AG04450 (cell line): ENCODE data around the gene PITPNM3. TPM values are rescaled to one million over a fixed set of nuclear protein-coding genes. Genes with fewer than 3 reads are reported as not detected.

ENCODE experiments used
- CTCF ChIA-PET: fragments of 300-600, 350-600 bp; formaldehyde crosslinking; extraction: SDS; loops from one replicate; lab custom pipeline; 2022; ENCODE audit warnings: antibody characterized with exemption, inconsistent platforms; lab: Charles Lee
- POLR2A ChIA-PET: fragments of 350-600 bp; formaldehyde crosslinking; extraction: SDS; loops from one replicate; lab custom pipeline; 2021; ENCODE audit warnings: antibody characterized with exemption, inconsistent platforms; lab: Yijun Ruan, JAX
- DNase-seq: peaks from one replicate; pipeline ENCODE4 v3.0.0-alpha.2; 2011; ENCODE audit warnings: low read depth, low spot score
- H3K27ac ChIP-seq: one replicate; pipeline ENCODE4 v1.5.1; 2012; ENCODE audit warnings: low read depth, low read length, control low read depth
- H3K27me3 ChIP-seq: one replicate; pipeline ENCODE4 v1.6.0; 2012; ENCODE audit warnings: low read length; ENCODE audit not compliant: control insufficient read depth, insufficient read depth
- H3K4me3 ChIP-seq: 2 replicates; pipeline ENCODE4 v1.5.1; 2011; ENCODE audit warnings: mild to moderate bottlenecking, low read depth, low read length, control low read depth
- H3K9me3 ChIP-seq: 2 replicates; pipeline ENCODE4 v1.5.1; 2012; ENCODE audit warnings: low read length; ENCODE audit not compliant: control insufficient read depth, insufficient read depth
- polyA plus RNA-seq: library from polyadenylated mRNA; depleted of rRNA; stranded (reverse); fragments of >200 nt; gene quantifications from 2 replicates; pipeline ENCODE4 v1.2.3, GENCODE V29; 2011
- TF ChIP-seq, protein P1 (sequence below): IDR thresholded peaks from 2 replicates; pipeline ENCODE4 v1.5.1; 2011; ENCODE audit warnings: low read depth, low read length, control low read depth, inconsistent platforms

Gene PITPNM3
- polyA plus RNA-seq, 1 experiment: 0.38 TPM

DNA sequence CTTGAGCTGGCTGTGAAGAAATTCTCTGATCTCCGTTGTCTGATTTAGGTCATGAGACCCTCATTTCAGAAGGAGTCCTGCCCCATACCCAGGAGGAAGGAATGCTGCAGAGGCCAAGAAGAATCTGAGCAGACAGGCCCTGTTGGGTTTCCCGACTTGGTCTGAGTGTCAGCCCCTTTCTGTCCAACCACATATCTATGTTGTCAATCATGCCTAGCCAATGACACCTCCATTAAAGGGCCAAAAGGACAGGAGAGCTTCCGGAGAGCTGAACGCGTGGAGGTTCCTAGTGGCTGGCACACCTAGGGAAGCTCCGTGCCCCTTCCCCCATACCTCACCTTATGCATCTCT lies 74.3 kb downstream of the PITPNM3 start:
- H3K27me3 ChIP-seq: peaks cover 22% of the 10 kb centered on the region
- no peak for DNase-seq
- ChIA-PET POLR2A (no interaction called here), CTCF (interaction anchor here (0.9 kb wide), 1 partner anchor 9 kb away, joined by 4 read pairs; no protein-coding TSS in a partner anchor)
- H3K27ac ChIP-seq: no peak overlapping the region
- H3K9me3 ChIP-seq: no peaks in the 10 kb centered on the region
- TF ChIP-seq, protein P1, sequence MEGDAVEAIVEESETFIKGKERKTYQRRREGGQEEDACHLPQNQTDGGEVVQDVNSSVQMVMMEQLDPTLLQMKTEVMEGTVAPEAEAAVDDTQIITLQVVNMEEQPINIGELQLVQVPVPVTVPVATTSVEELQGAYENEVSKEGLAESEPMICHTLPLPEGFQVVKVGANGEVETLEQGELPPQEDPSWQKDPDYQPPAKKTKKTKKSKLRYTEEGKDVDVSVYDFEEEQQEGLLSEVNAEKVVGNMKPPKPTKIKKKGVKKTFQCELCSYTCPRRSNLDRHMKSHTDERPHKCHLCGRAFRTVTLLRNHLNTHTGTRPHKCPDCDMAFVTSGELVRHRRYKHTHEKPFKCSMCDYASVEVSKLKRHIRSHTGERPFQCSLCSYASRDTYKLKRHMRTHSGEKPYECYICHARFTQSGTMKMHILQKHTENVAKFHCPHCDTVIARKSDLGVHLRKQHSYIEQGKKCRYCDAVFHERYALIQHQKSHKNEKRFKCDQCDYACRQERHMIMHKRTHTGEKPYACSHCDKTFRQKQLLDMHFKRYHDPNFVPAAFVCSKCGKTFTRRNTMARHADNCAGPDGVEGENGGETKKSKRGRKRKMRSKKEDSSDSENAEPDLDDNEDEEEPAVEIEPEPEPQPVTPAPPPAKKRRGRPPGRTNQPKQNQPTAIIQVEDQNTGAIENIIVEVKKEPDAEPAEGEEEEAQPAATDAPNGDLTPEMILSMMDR: no peak
- H3K4me3 ChIP-seq: no peak overlapping the region

DNA sequence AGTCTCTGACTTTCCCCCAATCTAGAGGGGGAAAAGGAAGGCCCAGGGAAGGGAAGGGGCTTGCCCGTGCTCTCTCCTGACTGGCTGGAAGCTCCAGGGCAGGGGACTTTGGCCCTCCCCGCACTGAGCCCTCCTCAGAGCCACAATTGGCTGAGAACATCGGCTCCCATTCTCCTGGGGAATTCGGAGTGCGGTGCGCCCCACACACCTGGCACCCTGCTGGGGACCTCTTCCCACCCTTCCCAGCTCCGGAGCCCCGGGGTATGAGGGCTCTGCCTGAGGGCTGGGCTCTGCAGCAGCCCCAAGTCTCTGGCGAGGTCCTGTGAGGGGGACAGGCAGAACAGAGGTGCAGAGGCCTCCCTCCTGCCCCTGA lies 76.1 kb downstream of the PITPNM3 start:
- POLR2A ChIA-PET: no interaction called here
- no peak overlapping the region for H3K4me3 ChIP-seq
- DNase-seq: no peak
- no peak overlapping the region for H3K27ac ChIP-seq
- CTCF ChIA-PET: no interaction called here
- peaks cover 16% of the 10 kb centered on the region for H3K27me3 ChIP-seq
- no peaks in the 10 kb centered on the region for H3K9me3 ChIP-seq
- TF ChIP-seq, protein P1: no peak

DNA sequence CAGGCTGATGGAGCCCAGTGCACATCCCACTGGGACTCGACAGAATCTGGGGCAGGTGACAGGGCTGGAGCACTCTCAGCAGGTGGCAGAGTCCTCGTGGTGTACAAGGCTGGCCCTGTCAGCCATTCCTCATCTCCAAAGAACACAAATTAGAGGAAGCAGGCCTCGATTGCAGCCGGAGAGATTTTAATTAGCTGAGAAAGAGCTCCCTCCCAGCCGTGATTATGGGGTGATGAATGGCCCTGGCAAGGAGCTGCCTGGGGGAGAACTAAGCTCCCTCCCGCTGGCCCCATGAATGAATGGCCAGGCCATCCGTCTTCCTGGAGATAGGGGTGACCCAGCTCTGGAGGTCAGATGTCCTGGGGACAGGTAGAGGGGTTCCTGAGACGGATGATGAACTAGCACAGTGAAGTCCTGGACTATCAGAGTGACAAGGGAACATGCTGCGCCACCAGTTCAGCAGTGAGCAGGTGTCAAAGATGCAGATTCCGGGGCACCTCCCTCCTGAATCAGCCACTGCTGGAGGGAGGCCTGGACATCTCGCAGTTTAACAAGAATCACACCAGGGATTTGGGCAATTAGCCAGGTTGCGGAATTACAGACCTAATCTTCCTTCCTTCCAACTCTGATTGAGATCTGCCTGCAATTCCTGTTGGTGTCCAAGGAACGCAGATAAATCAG lies 76.6 kb downstream of the PITPNM3 start:
- no peaks in the 10 kb centered on the region for H3K9me3 ChIP-seq
- no peak overlapping the region for H3K27ac ChIP-seq
- no peak for DNase-seq
- ChIA-PET POLR2A (no interaction called here), CTCF (no interaction called here)
- TF ChIP-seq, protein P1: no peak
- H3K27me3 ChIP-seq: peaks cover 15% of the 10 kb centered on the region
- no peak overlapping the region for H3K4me3 ChIP-seq

DNA sequence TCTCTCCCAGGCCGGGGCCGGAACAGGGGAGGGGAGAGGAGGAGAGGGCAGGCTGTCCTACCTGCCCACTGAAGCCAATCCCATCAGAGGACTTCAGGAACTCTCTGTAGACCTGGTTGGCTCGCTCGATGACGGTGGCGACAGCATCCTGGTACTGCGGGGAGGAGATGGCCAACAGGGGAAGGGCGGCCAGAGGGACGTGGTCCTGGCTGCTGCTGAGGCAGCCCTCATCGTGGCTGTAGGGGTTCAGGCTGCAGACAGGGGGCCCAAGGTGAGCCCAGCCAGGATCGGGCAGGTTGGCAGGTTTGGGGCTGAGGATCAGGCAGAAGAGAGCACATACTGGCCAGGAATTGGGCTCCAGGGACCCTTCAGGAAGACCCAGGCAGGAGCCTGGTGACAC lies 77.9 kb downstream of the PITPNM3 start:
- POLR2A ChIA-PET: no interaction called here
- Histone ChIP-seq H3K27ac (no peak overlapping the region), H3K4me3 (no peak overlapping the region), H3K9me3 (no peaks in the 10 kb centered on the region; the same call in 1 of the 2 replicates), H3K27me3 (peaks cover 13% of the 10 kb centered on the region)
- CTCF ChIA-PET: no interaction called here
- TF ChIP-seq, protein P1: no peak
- DNase-seq: no peak

DNA sequence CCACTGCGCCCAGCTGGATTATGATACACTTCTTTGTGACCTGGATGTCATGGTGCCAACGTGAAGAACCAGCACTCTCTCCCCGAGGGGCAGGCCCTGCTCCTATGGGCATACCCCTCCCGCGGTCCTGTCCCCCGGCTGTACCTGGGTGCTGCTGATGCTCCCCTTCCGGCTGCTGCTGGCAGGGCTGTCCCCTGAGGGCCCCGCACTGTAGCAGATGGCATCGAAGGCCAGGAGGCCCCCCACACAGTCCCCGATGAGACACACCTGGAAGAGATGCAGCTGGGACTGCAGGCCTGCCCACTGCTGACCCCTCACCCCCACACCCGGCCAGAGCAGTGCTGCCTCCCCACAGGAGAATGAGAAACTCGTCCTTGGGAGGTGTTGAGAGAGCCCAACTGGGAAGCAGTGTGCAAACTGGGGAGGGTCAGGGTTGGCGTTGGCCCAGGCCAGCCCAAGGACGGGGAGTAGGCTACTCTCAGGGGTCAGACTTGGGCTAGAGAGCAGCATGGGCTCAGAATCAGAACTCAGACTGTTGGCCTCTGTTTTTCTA lies 78.4 kb downstream of the PITPNM3 start:
- no peak overlapping the region for H3K27ac ChIP-seq
- no peaks in the 10 kb centered on the region; the same call in 1 of the 2 replicates for H3K9me3 ChIP-seq
- H3K4me3 ChIP-seq: no peak overlapping the region
- TF ChIP-seq, protein P1: no peak
- H3K27me3 ChIP-seq: peaks cover 13% of the 10 kb centered on the region
- POLR2A ChIA-PET: no interaction called here
- CTCF ChIA-PET: no interaction called here
- DNase-seq: no peak
